GM20431 (cell line): Measurements from ENCODE around the gene MYOM3.

ENCODE experiments used
- in situ Hi-C: fragments of 300-500 bp; cut with MseI, MboI; formaldehyde crosslinking; loops from one replicate; pipeline ENCODE4 v1.15.0; 2020; ENCODE audit warnings: low sequenced_read_pairs; ENCODE audit not compliant: unreplicated experiment

MYOM3 gene

GRCh38 chr1:24081190-24081589, 30.7 kb downstream of the MYOM3 start:
- in situ Hi-C loops, result no loop called here

- in situ Hi-C loops, result no loop called here
Measured at GRCh38 chr1:24080131-24080530, 31.8 kb downstream of the MYOM3 start.

- in situ Hi-C loops, result no loop called here
Measured at GRCh38 chr1:24077278-24077978, 34.5 kb downstream of the MYOM3 start.

GRCh38 chr1:24075946-24076345, 36.0 kb downstream of the MYOM3 start:
- in situ Hi-C loops, result no loop called here

GRCh38 chr1:24075590-24075854, 36.4 kb downstream of the MYOM3 start:
- in situ Hi-C loops, result no loop called here

GRCh38 chr1:24074817-24075589, 36.9 kb downstream of the MYOM3 start:
- in situ Hi-C loops, result no loop called here

- in situ Hi-C loops, result no loop called here
Measured at GRCh38 chr1:24074196-24074595, 37.7 kb downstream of the MYOM3 start.

GRCh38 chr1:24071941-24072340, 40.0 kb downstream of the MYOM3 start:
- in situ Hi-C loops, result no loop called here

GRCh38 chr1:24070821-24071393, 41.0 kb downstream of the MYOM3 start:
- in situ Hi-C loops, result no loop called here

GRCh38 chr1:24069817-24070216, 42.1 kb downstream of the MYOM3 start:
- in situ Hi-C loops, result no loop called here

GRCh38 chr1:24067978-24068377, 44.0 kb downstream of the MYOM3 start:
- in situ Hi-C loops, result no loop called here

- in situ Hi-C loops, result no loop called here
Measured at GRCh38 chr1:24065304-24065703, 46.6 kb downstream of the MYOM3 start.

- in situ Hi-C loops, result no loop called here
Measured at GRCh38 chr1:24062221-24062620, 49.7 kb downstream of the MYOM3 start.

GRCh38 chr1:24060482-24060881, 51.5 kb downstream of the MYOM3 start:
- in situ Hi-C loops, result no loop called here

- in situ Hi-C loops, result no loop called here
Measured at GRCh38 chr1:24058671-24059455, 53.1 kb downstream of the MYOM3 start.

- in situ Hi-C loops, result no loop called here
Measured at GRCh38 chr1:24057171-24057570, 54.8 kb downstream of the MYOM3 start.

GRCh38 chr1:24055681-24056080, 56.3 kb downstream of the MYOM3 start:
- in situ Hi-C loops, result no loop called here

- in situ Hi-C loops, result no loop called here
Measured at GRCh38 chr1:24052220-24052619, 59.7 kb downstream of the MYOM3 start.

GRCh38 chr1:24051206-24051945, 60.6 kb downstream of the MYOM3 start:
- in situ Hi-C loops, result no loop called here

GRCh38 chr1:24049733-24050132, 62.2 kb downstream of the MYOM3 start:
- in situ Hi-C loops, result no loop called here
